Right ventricle myocardium inferior (tissue), 1 donor: ENCODE data around the gene COX17. TPM values are rescaled to one million over a fixed set of nuclear protein-coding genes. Genes with fewer than 3 reads are reported as not detected.
"Not testable (repeated sequence)": the region's sequence is repeated elsewhere in the genome, so short reads cannot be mapped to it uniquely, and the experiment has no call there.

Source experiments
- ATAC-seq: fragments of 200-7000 bp; cut with Tn5 transposase; one replicate; pipeline ENCODE4 v1.9.1; 2020; ENCODE audit warnings: mild to moderate bottlenecking, moderate library complexity
- DNase-seq: peaks from one replicate; pipeline ENCODE4 v3.0.0; 2021; ENCODE audit errors: missing footprints
- intact Hi-C: fragments of 100-400 bp; cut with DNase I; formaldehyde crosslinking; loops from one replicate; pipeline ENCODE4 v1.11.0; 2022
- total RNA-seq: library from RNA; stranded (reverse); fragmentation: NEBNext Ultra II Directional; extraction: Animal tissue kit (Norgen Biotek cat#: 25700); gene quantifications from one replicate; pipeline ENCODE4 v1.2.1, GENCODE V29; 2021
- donor health status: DM: no; HTN: yes; CAD: no; lungs with severe emphysema.

The COX17 gene
- total RNA-seq, 1 donor from 2014 or later, result 167 TPM

GRCh38 chr3:119678209-119678608, 1.0 kb upstream of the COX17 start:
- intact Hi-C loops, result loop anchor here (5.0 to 10.0 kb wide), 4 partner anchors 41 to 403 kb away; partner anchors contain the start of gene PLA1A

DNA sequence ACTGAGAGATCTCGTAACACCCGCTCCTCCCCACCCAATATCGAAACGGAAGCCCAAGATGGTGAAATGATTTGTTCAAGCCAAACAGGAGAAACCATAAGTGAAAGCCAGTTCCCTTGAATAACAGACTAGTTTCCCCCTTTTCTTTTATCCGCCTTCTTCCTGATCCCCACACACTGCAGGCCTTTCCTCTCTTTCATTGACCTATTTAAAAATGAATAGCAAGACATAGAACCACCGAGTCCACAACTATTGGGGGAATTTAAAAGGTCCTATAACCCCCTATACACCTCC, 382 bp upstream of the COX17 start:
- DNase-seq, result no peak
- intact Hi-C loops, result loop anchor here (1.0 to 10.0 kb wide), 8 partner anchors 17 to 403 kb away; partner anchors contain the start of genes ADPRH, PLA1A, POGLUT1 and POPDC2
- no peak for ATAC-seq

More at GRCh38 chr3:119678209-119678608, 1.0 kb upstream of the COX17 start:
- DNase-seq, ATAC-seq: not testable (repeated sequence)

GRCh38 chr3:119676020-119676419, 1.2 kb downstream of the COX17 start:
- DNase-seq, result no peak
- ATAC-seq, result no peak
- intact Hi-C loops, result loop anchor here (2.0 to 10.0 kb wide), 7 partner anchors 15 to 401 kb away; partner anchors contain the start of genes ADPRH, PLA1A, POGLUT1 and POPDC2

- DNase-seq, result no peak
- intact Hi-C loops, result loop anchor here (5.0 to 10.0 kb wide), 4 partner anchors 38 to 401 kb away; partner anchors contain the start of gene PLA1A
- no peak for ATAC-seq
Measured at GRCh38 chr3:119675188-119675874, 1.9 kb downstream of the COX17 start.

GRCh38 chr3:119673875-119674274, 3.3 kb downstream of the COX17 start:
- intact Hi-C loops, result loop anchor here (10.0 kb wide), 1 partner anchor 399 kb away; no protein-coding TSS in a partner anchor
- ATAC-seq (no peak), DNase-seq (no peak)

- ATAC-seq (peak; percentile 21), DNase-seq (no peak)
- intact Hi-C loops, result loop anchor here (10.0 kb wide), 1 partner anchor 398 kb away; no protein-coding TSS in a partner anchor
Measured at GRCh38 chr3:119672776-119673175, 4.4 kb downstream of the COX17 start.

DNA sequence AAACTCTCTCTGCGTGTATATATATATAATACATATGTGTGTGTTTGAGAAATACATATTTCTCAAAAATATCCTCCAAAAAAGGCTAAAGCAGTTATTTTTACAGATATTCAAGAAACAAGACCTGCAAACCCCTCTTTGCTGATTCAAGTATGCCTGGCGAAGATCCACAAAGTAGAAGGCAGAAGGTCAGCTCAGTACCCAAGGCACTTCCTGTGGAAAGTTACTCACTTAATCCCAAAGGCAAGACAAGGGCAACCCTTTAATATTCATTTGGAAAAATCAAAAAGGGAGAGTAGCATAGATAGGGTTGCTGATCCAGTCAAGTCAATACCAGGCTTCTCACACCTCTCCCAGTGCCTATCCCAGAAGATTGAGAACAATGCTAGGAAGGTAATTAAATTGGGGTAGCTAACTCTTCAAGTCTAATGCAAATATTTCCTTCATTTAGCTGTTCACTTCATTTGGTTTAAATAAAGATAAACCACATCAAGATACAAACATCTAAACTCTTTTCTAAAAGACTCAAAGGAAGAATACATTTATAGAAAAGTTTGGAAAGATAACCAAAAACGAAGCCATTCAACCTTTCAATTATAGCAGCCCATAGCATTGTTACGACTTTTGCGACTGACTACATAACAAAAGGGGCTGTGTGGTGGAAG, 7.2 kb downstream of the COX17 start:
- DNase-seq (no peak), ATAC-seq (no peak)
- intact Hi-C loops, result loop anchor here (10.0 kb wide), 1 partner anchor 395 kb away; no protein-coding TSS in a partner anchor

DNA sequence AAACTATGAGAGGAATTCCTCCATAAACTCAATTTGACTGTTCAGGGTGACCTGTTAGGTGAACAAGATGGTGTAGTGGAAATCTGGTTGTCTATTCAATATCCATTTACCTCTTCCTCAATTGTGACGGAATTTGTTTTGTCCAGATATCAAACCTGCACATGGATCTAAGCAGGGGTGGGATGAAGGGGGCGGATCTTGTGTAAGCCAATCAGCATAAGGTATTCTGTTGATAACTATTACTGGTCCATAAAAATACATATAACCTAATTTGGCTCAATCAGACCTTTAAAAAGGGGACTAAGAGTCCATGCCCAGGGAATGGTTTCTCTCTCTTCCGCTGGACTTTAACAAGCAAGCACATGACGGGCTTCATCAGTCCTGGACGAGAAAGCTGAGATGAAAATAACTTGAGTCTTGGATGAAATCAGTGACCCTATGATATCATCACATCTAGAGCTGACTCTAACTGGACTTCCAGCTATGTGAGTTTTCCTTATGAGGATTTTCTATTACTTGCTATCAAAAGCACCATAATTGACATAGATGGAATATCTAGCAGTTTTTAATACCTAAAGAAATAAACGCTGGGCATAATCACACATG, 11.1 kb downstream of the COX17 start:
- DNase-seq, result no peak
- intact Hi-C loops, result no loop called here
- peak; percentile 15 for ATAC-seq

- DNase-seq (no peak), ATAC-seq (no peak)
- intact Hi-C loops, result no loop called here
Measured at GRCh38 chr3:119664850-119665379, 12.3 kb downstream of the COX17 start.

- no peak for ATAC-seq
- intact Hi-C loops, result no loop called here
- DNase-seq, result no peak
Measured at GRCh38 chr3:119664370-119664769, 12.8 kb downstream of the COX17 start.

GRCh38 chr3:119663885-119664284, 13.3 kb downstream of the COX17 start:
- no peak for DNase-seq
- intact Hi-C loops, result no loop called here
- no peak for ATAC-seq

DNA sequence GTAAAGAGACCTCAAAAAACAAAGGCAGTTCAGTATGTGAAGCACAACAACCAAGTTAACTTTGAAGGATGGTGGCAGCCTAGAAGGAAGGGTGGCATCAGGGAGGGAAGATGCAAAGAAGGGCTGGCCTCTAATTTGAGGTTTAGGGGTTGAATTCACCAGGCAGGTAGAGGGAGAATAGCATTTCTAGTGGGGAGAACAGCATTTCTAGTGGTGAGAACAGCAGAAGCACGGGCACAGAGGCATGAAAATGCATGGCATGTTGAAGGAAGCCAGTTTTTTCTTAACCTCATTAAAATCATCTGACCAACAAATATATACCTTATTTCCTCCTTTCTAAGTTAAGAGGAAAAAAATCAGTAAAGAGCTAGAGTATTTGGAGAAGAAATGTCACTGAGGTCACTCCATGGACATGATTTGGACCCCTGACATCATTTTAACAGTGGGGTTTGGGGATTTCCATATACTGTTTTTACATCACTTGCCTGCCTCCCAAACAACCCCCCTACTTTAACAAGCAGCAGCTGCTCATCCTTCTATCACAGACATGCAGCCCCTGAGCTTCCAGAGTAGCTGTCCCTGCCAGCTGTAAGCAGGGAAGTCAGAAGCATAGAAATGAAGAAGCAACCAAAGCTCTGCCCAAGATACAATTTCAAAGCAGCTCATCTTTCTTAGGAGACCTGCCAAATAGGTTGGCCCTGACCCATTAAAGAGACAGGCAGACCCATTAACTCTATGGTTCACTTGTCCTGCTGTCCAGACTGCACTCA, 14.4 kb downstream of the COX17 start:
- no peak for ATAC-seq

DNA sequence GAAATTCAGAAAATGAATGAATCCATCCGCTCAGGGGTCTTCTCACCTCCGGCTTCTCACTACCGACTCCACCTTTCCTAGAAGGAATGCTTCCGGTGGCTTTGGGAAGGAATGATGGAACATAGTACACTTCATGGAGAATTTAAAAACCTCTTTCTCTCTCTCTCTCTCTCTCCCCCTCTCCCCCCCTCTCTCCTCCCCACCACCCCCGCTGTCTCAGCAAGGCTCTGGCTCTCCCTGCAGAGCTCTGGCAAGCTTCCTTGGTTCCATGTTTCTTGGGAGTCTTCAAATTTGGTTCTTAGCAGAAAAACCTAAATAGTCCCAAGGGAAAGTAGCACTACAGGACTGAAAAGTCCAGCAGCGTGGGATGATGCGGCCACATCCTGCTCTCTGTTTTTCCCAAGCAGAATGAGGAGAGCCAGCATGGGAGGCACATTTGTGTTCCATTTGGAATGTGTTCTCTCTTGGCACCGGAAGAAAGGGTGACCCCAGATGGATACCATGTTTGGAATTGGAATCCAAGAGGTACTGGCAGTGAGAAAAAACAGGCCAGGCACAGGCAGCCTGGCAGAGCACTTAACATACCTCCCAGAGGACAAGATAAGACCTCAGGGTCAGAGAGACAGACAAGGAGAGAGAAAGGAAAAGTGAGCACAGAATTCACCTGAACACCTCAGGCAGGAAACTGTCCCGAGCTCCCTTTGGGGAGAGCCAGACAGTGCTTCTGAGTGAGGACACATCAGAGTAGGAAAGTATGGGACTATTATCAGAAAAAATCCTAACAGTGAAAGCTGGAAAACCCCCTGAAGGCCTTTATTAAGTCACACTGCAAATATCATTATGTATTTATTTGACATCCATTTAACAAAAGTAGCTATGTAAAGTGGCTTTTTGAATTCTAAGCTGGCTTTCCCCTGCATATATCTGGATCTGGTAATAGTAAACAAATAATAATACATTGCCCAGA, 16.4 kb downstream of the COX17 start, which contains the start of gene POPDC2:
TSS of gene POPDC2 (minus strand) at position 116 of the 967 bp plus-strand sequence. CDS start 166 bp downstream, outside the sequence.
- intact Hi-C loops, result loop anchor here (2.0 kb wide), 1 partner anchor 16 kb away; the partner anchor contains the start of gene COX17
- no peak for DNase-seq
- ATAC-seq, result peak; percentile 86

More for the DNA sequence above, 14.4 kb downstream of the COX17 start:
- intact Hi-C loops, result no loop called here
- DNase-seq, result no peak

- DNase-seq (no peak), ATAC-seq (peak; percentile 29)
- intact Hi-C loops, result loop anchor here (2.0 kb wide), 1 partner anchor 17 kb away; the partner anchor contains the start of gene COX17
Measured at GRCh38 chr3:119659606-119660291, 17.5 kb downstream of the COX17 start.

DNA sequence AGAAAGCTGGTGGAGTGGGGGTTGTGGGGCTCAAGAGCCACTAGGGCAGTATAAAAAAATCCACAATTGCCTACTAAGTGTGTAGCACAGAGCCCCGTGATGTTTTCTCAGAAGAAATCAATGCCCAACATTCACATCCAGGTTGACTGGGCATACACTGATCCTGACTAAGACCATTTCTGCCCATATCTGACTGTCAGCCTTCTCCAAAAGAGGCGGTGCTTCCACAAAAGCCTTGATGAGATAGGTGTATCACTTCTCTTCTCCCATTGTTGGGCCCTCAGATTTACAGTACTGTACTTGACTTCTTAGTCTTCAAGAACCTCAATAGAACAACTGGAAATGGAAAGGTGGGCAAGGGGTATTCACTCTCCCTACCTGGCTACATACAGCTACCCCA, 18.2 kb downstream of the COX17 start:
- intact Hi-C loops, result no loop called here
- ATAC-seq, result no peak
- DNase-seq, result no peak

- no peak for DNase-seq
- intact Hi-C loops, result no loop called here
- ATAC-seq, result no peak
Measured at GRCh38 chr3:119657887-119658702, 19.1 kb downstream of the COX17 start.
